Uterus (tissue), 2 donors: ENCODE measurements around the gene DNAH17.

ENCODE experiments used
- CTCF ChIP-seq, 4 experiments: fragments of 200-600 bp in 2 of 4; fragments of 450-650 bp in 2 of 4; sonication (generic) in 2 of 4; IDR thresholded peaks; one replicate each; pipeline ENCODE4 v1.5.1; 2016 to 2019; ENCODE audit warnings: antibody characterized with exemption in 4 of 4, mild to moderate bottlenecking in 2 of 4, moderate library complexity in 1 of 4
- POLR2A ChIP-seq, 2 donors: fragments of 450-650 bp; IDR thresholded peaks; one replicate each; pipeline ENCODE4 v1.6.1; 2016; ENCODE audit warnings: antibody characterized with exemption in 2 of 2, mild to moderate bottlenecking in 1 of 2, moderate library complexity in 1 of 2

- no peak for TF ChIP-seq CTCF (IDR thresholded peaks at IDR 0.05)
- TF ChIP-seq POLR2A (IDR thresholded peaks at IDR 0.05), result no peak
Observed at GRCh38 chr17:78538033-78538776, 39.0 kb downstream of the DNAH17 start.
